ENCODE measurements around the gene B2M.

GRCh38 chr15:44735482-44736180, 24.3 kb downstream of the B2M start:
- no peak for TF ChIP-seq POLR2AphosphoS5 (IDR thresholded peaks at IDR 0.05)
- TF ChIP-seq POLR2A (IDR thresholded peaks at IDR 0.05): no peak
- TF ChIP-seq CTCF (IDR thresholded peaks at IDR 0.05): no peak
- TF ChIP-seq EP300 (IDR thresholded peaks at IDR 0.05): no peak

All from suprapubic skin (tissue), 4 donors.